AG10803 (cell line): Measurements from ENCODE around the gene COL18A1.

ENCODE experiments used
- DNase-seq: peaks from one replicate; pipeline ENCODE4 v3.0.0; 2010; ENCODE audit warnings: low read depth
- H3K4me3 ChIP-seq: 2 replicates; pipeline ENCODE4 v1.5.1; 2011; ENCODE audit warnings: mild to moderate bottlenecking, low read length, control low read depth
- CTCF ChIP-seq: conservative IDR thresholded peaks from 2 replicates; pipeline ENCODE4 v1.5.1; 2011; ENCODE audit warnings: mild to moderate bottlenecking, low read length, control low read depth, inconsistent platforms

COL18A1 gene

GRCh38 chr21:45511661-45512431 lies 106.9 kb downstream of the COL18A1 start:
- no peak for DNase-seq
- no peak overlapping the region for H3K4me3 ChIP-seq
- TF ChIP-seq CTCF, result no peak

- TF ChIP-seq CTCF, result no peak
- H3K4me3 ChIP-seq, result no peak overlapping the region
- no peak for DNase-seq
These were observed 107.6 kb downstream of the COL18A1 start for GRCh38 chr21:45512626-45513002.

GRCh38 chr21:45513003-45513717 lies 108.2 kb downstream of the COL18A1 start:
- no peak overlapping the region for H3K4me3 ChIP-seq
- no peak for DNase-seq
- no peak for TF ChIP-seq CTCF

GRCh38 chr21:45513741-45514310 lies 108.9 kb downstream of the COL18A1 start:
- TF ChIP-seq CTCF, result no peak
- no peak for DNase-seq
- no peak overlapping the region for H3K4me3 ChIP-seq

- no peak overlapping the region for H3K4me3 ChIP-seq
These were observed 109.5 kb downstream of the COL18A1 start for GRCh38 chr21:45514311-45515021.

More at GRCh38 chr21:45514311-45515021, 109.5 kb downstream of the COL18A1 start:
- DNase-seq, result no peak
- no peak for TF ChIP-seq CTCF
